ENCODE data around the gene HEPACAM.
A peak's percentile ranks its signal among the peaks of the same experiment; 100 is the strongest.

HEPACAM gene

GRCh38 chr11:124884869-124885479, 50.9 kb downstream of the HEPACAM start:
- no peak for DNase-seq (ENCODE audit: low spot score)

- DNase-seq (ENCODE audit: low spot score), result no peak
Measured at GRCh38 chr11:124884340-124884739, 51.5 kb downstream of the HEPACAM start.

- DNase-seq (ENCODE audit: low spot score), result no peak
Measured at GRCh38 chr11:124882339-124883071, 53.3 kb downstream of the HEPACAM start.

GRCh38 chr11:124880958-124881357, 54.9 kb downstream of the HEPACAM start:
- DNase-seq (ENCODE audit: low spot score), result no peak

GRCh38 chr11:124880290-124880611, 55.6 kb downstream of the HEPACAM start:
- DNase-seq (ENCODE audit: low spot score), result no peak

- no peak for DNase-seq (ENCODE audit: low spot score)
Measured at GRCh38 chr11:124879493-124880289, 56.2 kb downstream of the HEPACAM start.

- no peak for DNase-seq (ENCODE audit: low spot score)
Measured at GRCh38 chr11:124878759-124879492, 56.9 kb downstream of the HEPACAM start.

- DNase-seq (ENCODE audit: low spot score), result no peak
Measured at GRCh38 chr11:124877910-124878758, 57.7 kb downstream of the HEPACAM start.

- DNase-seq (ENCODE audit: low spot score), result no peak
Measured at GRCh38 chr11:124877631-124877909, 58.3 kb downstream of the HEPACAM start.

GRCh38 chr11:124876818-124877630, 58.8 kb downstream of the HEPACAM start:
- DNase-seq (ENCODE audit: low spot score), result no peak

GRCh38 chr11:124875943-124876817, 59.7 kb downstream of the HEPACAM start:
- peak; percentile 54 for DNase-seq (ENCODE audit: low spot score)

GRCh38 chr11:124875401-124875800, 60.4 kb downstream of the HEPACAM start:
- DNase-seq (ENCODE audit: low spot score), result no peak

GRCh38 chr11:124874571-124875255, 61.1 kb downstream of the HEPACAM start:
- DNase-seq (ENCODE audit: low spot score), result no peak

- DNase-seq (ENCODE audit: low spot score), result no peak
Measured at GRCh38 chr11:124873951-124874350, 61.9 kb downstream of the HEPACAM start.

- no peak for DNase-seq (ENCODE audit: low spot score)
Measured at GRCh38 chr11:124872741-124873140, 63.1 kb downstream of the HEPACAM start.

- DNase-seq (ENCODE audit: low spot score), result no peak
Measured at GRCh38 chr11:124872280-124872679, 63.6 kb downstream of the HEPACAM start.

- no peak for DNase-seq (ENCODE audit: low spot score)
Measured at GRCh38 chr11:124870430-124870829, 65.4 kb downstream of the HEPACAM start.

- DNase-seq (ENCODE audit: low spot score), result no peak
Measured at GRCh38 chr11:124869856-124870387, 65.9 kb downstream of the HEPACAM start.

- DNase-seq (ENCODE audit: low spot score), result no peak
Measured at GRCh38 chr11:124869331-124869730, 66.5 kb downstream of the HEPACAM start.

Measured in hematopoietic multipotent progenitor cell treated with erythropoietin and hydrocortisone succinate and interleukin-3 and kit ligand, for 15 days (in vitro differentiated cells).